HG02623 (cell line): ENCODE results near the gene ZXDA.

Experiments
- ATAC-seq: cut with Tn5 transposase; IDR thresholded peaks from one replicate; pipeline ENCODE4 v1.9.1; 2021; ENCODE audit warnings: moderate library complexity; ENCODE audit not compliant: unreplicated experiment

ZXDA gene

DNA sequence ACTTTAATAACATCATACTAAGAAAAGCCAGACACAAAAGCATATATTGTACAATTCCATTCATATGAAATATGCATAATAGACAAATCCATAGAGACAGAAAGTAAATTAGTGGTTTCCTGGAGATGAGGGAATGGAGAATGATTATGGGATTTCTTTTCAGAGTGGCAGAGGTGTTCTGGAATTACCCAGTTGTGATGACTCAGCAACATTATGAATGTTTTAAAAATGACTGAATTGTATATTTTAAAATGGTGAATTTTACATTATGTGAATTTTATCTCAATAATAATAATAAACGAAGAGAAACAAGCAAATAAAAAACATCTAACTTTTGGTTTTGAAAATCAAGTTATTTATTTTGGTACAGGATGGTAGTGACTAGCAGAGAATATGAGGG lies 11.2 kb downstream of the ZXDA start:
- ATAC-seq, result no peak

DNA sequence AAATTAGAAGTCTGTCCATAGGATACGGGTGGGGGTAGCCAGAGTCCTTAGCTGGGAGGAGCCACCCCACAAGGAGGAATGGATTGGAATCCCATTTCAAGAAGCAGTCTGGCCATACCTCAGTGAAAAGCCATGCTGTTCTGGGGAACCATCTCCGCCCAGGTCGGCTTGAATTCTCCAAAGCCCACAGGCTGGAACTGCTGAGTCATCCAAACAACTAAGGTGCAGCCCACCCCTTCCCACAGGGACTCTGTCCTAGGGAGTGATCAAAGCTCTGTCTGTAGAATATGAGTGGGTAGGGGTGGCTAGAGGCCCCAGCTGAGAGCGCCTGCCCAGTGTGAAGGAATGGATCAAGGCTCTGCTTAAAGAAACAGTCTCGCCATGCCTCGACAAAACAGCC lies 38.8 kb downstream of the ZXDA start:
- no peak for ATAC-seq
